Endodermal cell (in vitro differentiated cells): ENCODE measurements around the gene STK39. TPM values are rescaled to one million over a fixed set of nuclear protein-coding genes. Genes with fewer than 3 reads are reported as not detected.

Source experiments
- DNase-seq: peaks from one replicate; pipeline ENCODE4 v3.0.0-alpha.2; 2017
- H3K27ac ChIP-seq: 2 replicates; pipeline ENCODE4 v1.5.1; 2013; ENCODE audit warnings: mild to moderate bottlenecking, low read depth, low read length, moderate library complexity
- H3K27me3 ChIP-seq: 2 replicates; pipeline ENCODE4 v1.6.1; 2013; ENCODE audit warnings: mild to moderate bottlenecking, low read length, moderate library complexity; ENCODE audit not compliant: insufficient read depth, control insufficient read depth, poor library complexity, severe bottlenecking
- H3K36me3 ChIP-seq: 2 replicates; pipeline ENCODE4 v1.7.0; 2013; ENCODE audit warnings: mild to moderate bottlenecking, low read length, moderate library complexity; ENCODE audit not compliant: control insufficient read depth, insufficient read depth
- H3K4me1 ChIP-seq: one replicate; pipeline ENCODE4 v1.7.0; 2013; ENCODE audit warnings: low read length; ENCODE audit not compliant: control insufficient read depth, insufficient read depth
- H3K4me3 ChIP-seq: 2 replicates; pipeline ENCODE4 v1.5.1; 2013; ENCODE audit warnings: mild to moderate bottlenecking, low read length, moderate library complexity
- H3K9ac ChIP-seq: 2 replicates; pipeline ENCODE4 v1.6.1; 2013; ENCODE audit warnings: mild to moderate bottlenecking, low read length, moderate library complexity; ENCODE audit not compliant: poor library complexity, severe bottlenecking; ENCODE audit errors: extremely low read depth
- H3K9me3 ChIP-seq: 2 replicates; pipeline ENCODE4 v1.6.1; 2013; ENCODE audit warnings: mild to moderate bottlenecking, low read length, moderate library complexity; ENCODE audit not compliant: control insufficient read depth
- H3K27ac Mint-ChIP-seq: 2 replicates; pipeline ENCODE4 v1.8.0; 2020; ENCODE audit warnings: mixed read lengths
- H3K27me3 Mint-ChIP-seq: 2 replicates; pipeline ENCODE4 v1.8.0; 2021; ENCODE audit warnings: mild to moderate bottlenecking, mixed read lengths; ENCODE audit not compliant: insufficient read depth
- H3K36me3 Mint-ChIP-seq: 2 replicates; pipeline ENCODE4 v1.8.0; 2020; ENCODE audit warnings: low read depth, mixed read lengths
- H3K4me1 Mint-ChIP-seq: 2 replicates; pipeline ENCODE4 v1.8.0; 2020; ENCODE audit warnings: mixed read lengths
- H3K4me3 Mint-ChIP-seq: 2 replicates; pipeline ENCODE4 v1.8.0; 2020; ENCODE audit warnings: mild to moderate bottlenecking, moderate library complexity, mixed read lengths
- H3K9me3 Mint-ChIP-seq: 2 replicates; pipeline ENCODE4 v1.8.0; 2020; ENCODE audit warnings: mild to moderate bottlenecking, mixed read lengths
- WGBS, 2 experiments: methylation state at CpG; one replicate each; pipeline versions ENCODE4 v1.1.5 to v1.1.7; 2013; ENCODE audit warnings: missing lambda C conversion rate in 2 of 2, mixed read lengths in 1 of 2; ENCODE audit not compliant: insufficient coverage in 1 of 2, insufficient read length in 1 of 2; 5-methylcytosine and 5-hydroxymethylcytosine counted together
- total RNA-seq, 2 donors: library from RNA; stranded (reverse); fragmentation: NEBNext Ultra II Directional in 1 of 2; extraction: Animal tissue kit (Norgen Biotek cat#: 25700) in 1 of 2; gene quantifications; 2 replicates in 1 of 2; 3 replicates in 1 of 2; pipeline ENCODE4 v1.2.1, GENCODE V29; 2021
- TF ChIP-seq, protein P1 (sequence below): fragments of 200-600 bp; sonication (generic); conservative IDR thresholded peaks from 2 replicates; pipeline ENCODE4 v1.5.0; 2021; ENCODE audit warnings: antibody characterized with exemption, mild to moderate bottlenecking

The STK39 gene
- total RNA-seq, 2 donors from 2014 or later, result 22.3 to 31.5 TPM

DNA sequence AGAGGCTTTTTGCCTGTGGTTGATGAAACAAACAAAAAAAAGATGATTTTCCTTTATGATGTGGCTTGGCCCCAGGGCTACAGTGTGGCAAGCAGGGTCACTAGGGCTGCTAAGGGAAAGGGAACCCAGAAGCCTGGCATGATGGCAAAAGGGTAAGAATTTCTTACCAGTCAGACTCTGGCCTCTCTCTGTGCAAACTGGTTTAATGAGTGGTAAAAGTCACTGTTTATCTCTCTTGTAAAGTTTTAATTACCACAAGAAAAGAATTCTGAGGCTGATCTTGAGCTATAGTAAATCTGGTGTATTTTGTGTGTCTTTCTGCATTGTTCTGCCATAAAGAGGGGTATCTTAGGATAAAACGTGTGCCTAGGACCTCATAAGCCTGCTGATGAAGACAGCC is 275.4 kb downstream of the STK39 start:
- peaks cover 68% of the 10 kb centered on the region for H3K9me3 Mint-ChIP-seq
- H3K9ac ChIP-seq, result no peak overlapping the region
- no peaks in the 10 kb centered on the region for H3K4me1 Mint-ChIP-seq
- H3K27ac ChIP-seq, result no peak overlapping the region
- peaks cover 6% of the 10 kb centered on the region for H3K36me3 ChIP-seq
- no peak for DNase-seq
- H3K9me3 ChIP-seq, result peaks cover 62% of the 10 kb centered on the region
- peak overlapping the region; percentile 64 for H3K4me3 ChIP-seq
- no peaks in the 10 kb centered on the region for H3K27me3 Mint-ChIP-seq
- H3K27me3 ChIP-seq, result no peaks in the 10 kb centered on the region
- H3K4me3 Mint-ChIP-seq, result no peak overlapping the region
- no peaks in the 10 kb centered on the region for H3K4me1 ChIP-seq
- WGBS, 2 experiments, result 96 to 100% methylated on average over 1 of the region's 1 CpG
- H3K27ac Mint-ChIP-seq, result no peak overlapping the region
- peaks cover 47% of the 10 kb centered on the region for H3K36me3 Mint-ChIP-seq
- TF ChIP-seq, protein P1, sequence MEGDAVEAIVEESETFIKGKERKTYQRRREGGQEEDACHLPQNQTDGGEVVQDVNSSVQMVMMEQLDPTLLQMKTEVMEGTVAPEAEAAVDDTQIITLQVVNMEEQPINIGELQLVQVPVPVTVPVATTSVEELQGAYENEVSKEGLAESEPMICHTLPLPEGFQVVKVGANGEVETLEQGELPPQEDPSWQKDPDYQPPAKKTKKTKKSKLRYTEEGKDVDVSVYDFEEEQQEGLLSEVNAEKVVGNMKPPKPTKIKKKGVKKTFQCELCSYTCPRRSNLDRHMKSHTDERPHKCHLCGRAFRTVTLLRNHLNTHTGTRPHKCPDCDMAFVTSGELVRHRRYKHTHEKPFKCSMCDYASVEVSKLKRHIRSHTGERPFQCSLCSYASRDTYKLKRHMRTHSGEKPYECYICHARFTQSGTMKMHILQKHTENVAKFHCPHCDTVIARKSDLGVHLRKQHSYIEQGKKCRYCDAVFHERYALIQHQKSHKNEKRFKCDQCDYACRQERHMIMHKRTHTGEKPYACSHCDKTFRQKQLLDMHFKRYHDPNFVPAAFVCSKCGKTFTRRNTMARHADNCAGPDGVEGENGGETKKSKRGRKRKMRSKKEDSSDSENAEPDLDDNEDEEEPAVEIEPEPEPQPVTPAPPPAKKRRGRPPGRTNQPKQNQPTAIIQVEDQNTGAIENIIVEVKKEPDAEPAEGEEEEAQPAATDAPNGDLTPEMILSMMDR, result no peak

DNA sequence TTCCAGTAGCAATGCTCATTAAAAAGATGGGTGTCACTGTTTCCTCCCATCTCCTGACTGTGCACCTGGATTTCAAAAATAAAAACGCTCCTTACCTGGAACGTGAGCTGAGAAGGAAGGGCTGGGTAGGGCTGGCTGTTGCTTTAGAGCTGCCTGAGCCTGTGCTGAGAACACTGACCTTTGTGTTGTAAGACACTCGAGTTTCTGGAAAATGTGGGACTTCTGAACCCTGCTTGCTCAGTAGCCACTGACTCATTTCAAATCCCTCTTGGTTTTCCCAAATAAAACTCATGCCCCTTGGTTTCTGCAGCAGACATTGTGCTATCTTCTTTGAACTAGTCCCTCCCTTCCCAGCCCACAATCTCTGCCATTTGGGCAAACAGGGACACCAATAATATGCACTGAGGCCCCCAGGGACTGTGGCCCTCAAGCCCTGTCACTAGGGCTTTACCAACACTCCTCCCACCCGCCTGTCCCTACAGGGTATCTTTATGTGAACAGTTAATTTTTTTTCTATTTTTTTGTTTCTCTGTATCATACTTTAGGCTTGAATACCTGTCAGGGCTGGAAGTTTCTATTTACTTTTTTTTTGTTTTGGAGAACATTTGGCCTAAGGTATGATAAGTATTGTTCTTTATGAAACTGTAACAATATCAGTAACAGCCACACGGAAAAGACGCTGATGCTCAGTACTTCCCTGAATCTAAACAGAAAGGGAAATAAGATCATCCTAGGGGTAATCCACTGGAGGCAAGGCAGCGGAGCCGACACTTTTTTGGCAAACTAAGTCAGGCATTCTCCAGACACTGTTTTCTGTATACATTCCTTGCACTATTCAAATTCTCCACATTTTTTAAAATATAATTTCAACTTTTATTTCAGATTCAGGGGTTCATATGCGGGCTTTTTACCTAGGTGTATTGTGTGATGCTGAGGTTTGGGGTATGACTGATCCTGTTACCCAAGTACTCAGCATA is 280.2 kb downstream of the STK39 start:
- Mint-ChIP-seq H3K27me3 (no peaks in the 10 kb centered on the region), H3K9me3 (peaks cover 32% of the 10 kb centered on the region), H3K4me3 (no peak overlapping the region), H3K4me1 (peaks cover 7% of the 10 kb centered on the region), H3K27ac (no peak overlapping the region), H3K36me3 (peaks cover 30% of the 10 kb centered on the region)
- no peak overlapping the region for H3K9ac ChIP-seq
- H3K4me1 ChIP-seq, result no peaks in the 10 kb centered on the region
- H3K36me3 ChIP-seq, result peaks cover 6% of the 10 kb centered on the region
- DNase-seq, result no peak
- H3K27ac ChIP-seq, result no peak overlapping the region
- peaks cover 26% of the 10 kb centered on the region for H3K9me3 ChIP-seq
- H3K4me3 ChIP-seq, result no peak overlapping the region
- H3K27me3 ChIP-seq, result no peaks in the 10 kb centered on the region
- WGBS, 2 experiments, result 93 to 99% methylated on average over 6 to 8 of the region's 9 CpGs
- TF ChIP-seq, protein P1, result no peak

DNA sequence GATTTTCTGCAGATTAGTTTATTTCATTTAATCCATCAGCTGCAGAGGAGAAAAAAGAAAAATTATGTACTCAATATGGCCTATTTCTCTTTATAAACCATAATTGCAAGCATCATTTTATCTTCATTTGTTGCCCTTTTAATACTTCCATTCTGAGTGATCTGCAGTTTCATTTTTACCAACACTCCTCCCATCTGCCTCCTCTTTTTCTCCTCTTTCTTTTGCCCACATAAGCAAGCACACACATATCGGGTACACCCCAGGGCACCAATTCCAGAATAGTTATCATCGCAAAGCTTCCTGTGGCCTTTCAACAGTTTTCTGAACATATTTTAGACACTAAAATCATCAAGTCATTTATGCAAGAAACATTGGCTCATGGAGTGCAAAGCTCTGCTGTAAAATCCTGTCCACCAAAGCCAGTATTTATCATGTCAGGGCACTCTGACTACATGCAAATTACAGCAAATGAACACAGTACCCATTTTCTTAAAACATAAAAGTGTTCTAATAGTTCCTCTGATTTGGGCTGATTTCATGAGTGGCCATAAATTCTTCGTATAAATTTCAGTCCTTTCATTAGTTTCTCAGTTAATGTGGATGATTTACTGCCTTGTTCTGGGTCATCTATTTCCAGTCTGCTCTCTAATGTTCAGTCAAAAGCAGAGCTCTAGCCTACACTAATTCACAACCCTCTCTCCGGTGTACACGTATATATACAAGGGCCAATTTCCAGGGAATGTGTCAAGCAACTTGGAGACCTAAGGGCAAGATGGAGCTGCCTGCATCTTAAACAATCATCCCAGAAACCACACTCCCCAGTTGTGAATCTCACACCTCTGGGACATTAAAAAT is 281.3 kb downstream of the STK39 start:
- peaks cover 21% of the 10 kb centered on the region for H3K9me3 Mint-ChIP-seq
- no peak overlapping the region for H3K4me3 Mint-ChIP-seq
- peaks cover 21% of the 10 kb centered on the region for H3K36me3 Mint-ChIP-seq
- DNase-seq, result no peak
- H3K27me3 Mint-ChIP-seq, result no peaks in the 10 kb centered on the region
- no peak overlapping the region for H3K27ac Mint-ChIP-seq
- peaks cover 5% of the 10 kb centered on the region for H3K36me3 ChIP-seq
- peaks cover 14% of the 10 kb centered on the region for H3K4me1 Mint-ChIP-seq
- H3K27ac ChIP-seq, result no peak overlapping the region
- H3K4me1 ChIP-seq, result peaks cover 4% of the 10 kb centered on the region
- TF ChIP-seq, protein P1, result no peak
- H3K27me3 ChIP-seq, result no peaks in the 10 kb centered on the region
- H3K4me3 ChIP-seq, result no peak overlapping the region
- H3K9me3 ChIP-seq, result peaks cover 15% of the 10 kb centered on the region
- WGBS, 2 experiments, result 93 to 100% methylated on average over 5 of the region's 5 CpGs
- H3K9ac ChIP-seq, result no peak overlapping the region
